Measurements from ENCODE around the gene HTR6. TPM values are rescaled to one million over a fixed set of nuclear protein-coding genes. Genes with fewer than 3 reads are reported as not detected.

HTR6 gene
- total RNA-seq, 1 experiment from 2014 or later = not detected

DNA sequence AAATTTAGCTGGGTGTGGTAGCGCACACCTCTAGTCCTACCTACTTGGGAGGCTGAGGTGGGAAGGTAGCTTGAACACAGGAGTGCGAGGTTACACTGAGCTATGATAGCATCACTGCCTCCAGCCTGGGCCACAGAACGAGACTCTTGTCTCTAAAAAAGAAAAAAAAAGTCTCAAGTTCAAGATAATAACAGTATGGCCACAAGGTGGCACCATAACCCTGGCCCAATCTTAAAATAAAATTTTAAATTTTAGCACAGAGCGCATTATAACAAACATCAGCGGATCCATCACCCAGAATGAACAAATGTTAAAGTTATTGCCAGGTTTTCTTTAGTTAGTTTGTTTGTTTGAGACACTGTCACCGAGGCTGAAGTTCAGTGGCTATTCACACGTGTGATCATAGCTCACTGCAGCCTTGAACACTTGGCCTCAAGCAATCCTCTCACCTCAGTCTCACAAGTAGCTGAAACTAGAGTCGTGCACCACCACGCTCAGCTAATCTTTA lies 2.9 kb upstream of the HTR6 start:
- Mint-ChIP-seq H3K27ac (ENCODE audit: unreplicated experiment) (no peak overlapping the region), H3K4me3 (ENCODE audit: low read depth, unreplicated experiment) (no peak overlapping the region), H3K4me1 (ENCODE audit: low read depth, unreplicated experiment) (peaks cover 8% of the 10 kb centered on the region), H3K27me3 (ENCODE audit: unreplicated experiment) (peaks cover 40% of the 10 kb centered on the region), H3K36me3 (ENCODE audit: insufficient read depth, unreplicated experiment) (peaks cover 11% of the 10 kb centered on the region), H3K9me3 (ENCODE audit: low read depth, unreplicated experiment) (no peaks in the 10 kb centered on the region)
- DNase-seq = no peak
- intact Hi-C loops (cut with micrococcal nuclease; ENCODE audit: unreplicated experiment) = no loop called here
- BruUV-seq (replicated peaks) = no TSS peak
- TF ChIP-seq, protein P1, sequence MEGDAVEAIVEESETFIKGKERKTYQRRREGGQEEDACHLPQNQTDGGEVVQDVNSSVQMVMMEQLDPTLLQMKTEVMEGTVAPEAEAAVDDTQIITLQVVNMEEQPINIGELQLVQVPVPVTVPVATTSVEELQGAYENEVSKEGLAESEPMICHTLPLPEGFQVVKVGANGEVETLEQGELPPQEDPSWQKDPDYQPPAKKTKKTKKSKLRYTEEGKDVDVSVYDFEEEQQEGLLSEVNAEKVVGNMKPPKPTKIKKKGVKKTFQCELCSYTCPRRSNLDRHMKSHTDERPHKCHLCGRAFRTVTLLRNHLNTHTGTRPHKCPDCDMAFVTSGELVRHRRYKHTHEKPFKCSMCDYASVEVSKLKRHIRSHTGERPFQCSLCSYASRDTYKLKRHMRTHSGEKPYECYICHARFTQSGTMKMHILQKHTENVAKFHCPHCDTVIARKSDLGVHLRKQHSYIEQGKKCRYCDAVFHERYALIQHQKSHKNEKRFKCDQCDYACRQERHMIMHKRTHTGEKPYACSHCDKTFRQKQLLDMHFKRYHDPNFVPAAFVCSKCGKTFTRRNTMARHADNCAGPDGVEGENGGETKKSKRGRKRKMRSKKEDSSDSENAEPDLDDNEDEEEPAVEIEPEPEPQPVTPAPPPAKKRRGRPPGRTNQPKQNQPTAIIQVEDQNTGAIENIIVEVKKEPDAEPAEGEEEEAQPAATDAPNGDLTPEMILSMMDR (IDR thresholded peaks at IDR 0.05; ENCODE audit: unreplicated experiment) = peak; percentile 55
- CTCF ChIA-PET = interaction anchor here (0.8 to 2.6 kb wide), 3 partner anchors 21 to 153 kb away, joined by 3 to 10 read pairs (median 3); partner anchors contain the start of gene RNF186

DNA sequence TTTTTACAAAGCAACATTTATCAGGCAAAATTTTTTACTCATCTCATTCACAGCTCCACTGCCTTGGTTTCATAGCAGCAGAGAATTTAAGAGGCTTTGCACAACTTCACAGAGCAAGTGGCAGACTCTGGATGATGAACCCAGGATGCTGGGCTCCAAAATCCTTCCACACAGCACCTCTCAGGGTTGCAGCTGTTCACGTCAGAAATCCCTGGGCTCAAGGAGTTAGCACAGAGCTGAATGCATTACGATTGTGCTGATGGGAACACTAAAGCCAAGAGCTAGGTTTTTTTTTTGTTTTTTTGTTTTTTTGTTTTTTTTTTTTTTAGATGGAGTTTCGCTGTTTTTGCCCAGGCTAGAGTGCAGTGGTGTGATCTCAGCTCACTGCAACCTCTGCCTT lies 2.4 kb upstream of the HTR6 start:
- BruUV-seq (replicated peaks) = no TSS peak
- TF ChIP-seq, protein P1 (IDR thresholded peaks at IDR 0.05; ENCODE audit: unreplicated experiment) = no peak
- H3K27me3 Mint-ChIP-seq (ENCODE audit: unreplicated experiment) = peaks cover 45% of the 10 kb centered on the region
- DNase-seq = no peak
- peaks cover 6% of the 10 kb centered on the region for H3K36me3 Mint-ChIP-seq (ENCODE audit: insufficient read depth, unreplicated experiment)
- CTCF ChIA-PET = interaction anchor here (0.7 to 2.6 kb wide), 5 partner anchors 8 to 290 kb away, joined by 3 to 10 read pairs (median 3); partner anchors contain the start of gene RNF186
- H3K4me3 Mint-ChIP-seq (ENCODE audit: low read depth, unreplicated experiment) = no peak overlapping the region
- no peak overlapping the region for H3K27ac Mint-ChIP-seq (ENCODE audit: unreplicated experiment)
- no peaks in the 10 kb centered on the region for H3K9me3 Mint-ChIP-seq (ENCODE audit: low read depth, unreplicated experiment)
- intact Hi-C loops (cut with micrococcal nuclease; ENCODE audit: unreplicated experiment) = no loop called here
- H3K4me1 Mint-ChIP-seq (ENCODE audit: low read depth, unreplicated experiment) = peaks cover 8% of the 10 kb centered on the region

DNA sequence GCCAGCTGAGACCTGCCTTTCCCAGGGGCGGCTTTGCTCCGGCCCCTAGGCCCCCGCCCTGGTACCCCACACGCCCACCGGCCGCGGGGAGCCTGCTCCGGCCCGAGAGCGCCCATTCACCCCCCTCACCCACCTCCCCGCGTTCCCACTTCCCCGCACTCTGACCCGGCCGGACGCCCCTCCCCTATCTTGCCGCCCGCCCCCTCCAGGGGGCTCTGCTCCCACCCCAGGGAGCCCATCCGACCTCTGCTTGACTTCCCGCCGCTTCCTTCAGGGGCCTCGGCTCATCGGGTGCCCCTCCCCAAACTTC lies 466 bp downstream of the HTR6 start:
- Mint-ChIP-seq H3K9me3 (ENCODE audit: low read depth, unreplicated experiment) (no peaks in the 10 kb centered on the region), H3K36me3 (ENCODE audit: insufficient read depth, unreplicated experiment) (no peaks in the 10 kb centered on the region), H3K4me3 (ENCODE audit: low read depth, unreplicated experiment) (peak overlapping the region; percentile 54), H3K4me1 (ENCODE audit: low read depth, unreplicated experiment) (no peaks in the 10 kb centered on the region), H3K27me3 (ENCODE audit: unreplicated experiment) (peaks cover 73% of the 10 kb centered on the region), H3K27ac (ENCODE audit: unreplicated experiment) (no peak overlapping the region)
- intact Hi-C loops (cut with micrococcal nuclease; ENCODE audit: unreplicated experiment) = no loop called here
- BruUV-seq (replicated peaks) = no TSS peak
- CTCF ChIA-PET = no interaction called here
- TF ChIP-seq, protein P1 (IDR thresholded peaks at IDR 0.05; ENCODE audit: unreplicated experiment) = no peak
- no peak for DNase-seq

DNA sequence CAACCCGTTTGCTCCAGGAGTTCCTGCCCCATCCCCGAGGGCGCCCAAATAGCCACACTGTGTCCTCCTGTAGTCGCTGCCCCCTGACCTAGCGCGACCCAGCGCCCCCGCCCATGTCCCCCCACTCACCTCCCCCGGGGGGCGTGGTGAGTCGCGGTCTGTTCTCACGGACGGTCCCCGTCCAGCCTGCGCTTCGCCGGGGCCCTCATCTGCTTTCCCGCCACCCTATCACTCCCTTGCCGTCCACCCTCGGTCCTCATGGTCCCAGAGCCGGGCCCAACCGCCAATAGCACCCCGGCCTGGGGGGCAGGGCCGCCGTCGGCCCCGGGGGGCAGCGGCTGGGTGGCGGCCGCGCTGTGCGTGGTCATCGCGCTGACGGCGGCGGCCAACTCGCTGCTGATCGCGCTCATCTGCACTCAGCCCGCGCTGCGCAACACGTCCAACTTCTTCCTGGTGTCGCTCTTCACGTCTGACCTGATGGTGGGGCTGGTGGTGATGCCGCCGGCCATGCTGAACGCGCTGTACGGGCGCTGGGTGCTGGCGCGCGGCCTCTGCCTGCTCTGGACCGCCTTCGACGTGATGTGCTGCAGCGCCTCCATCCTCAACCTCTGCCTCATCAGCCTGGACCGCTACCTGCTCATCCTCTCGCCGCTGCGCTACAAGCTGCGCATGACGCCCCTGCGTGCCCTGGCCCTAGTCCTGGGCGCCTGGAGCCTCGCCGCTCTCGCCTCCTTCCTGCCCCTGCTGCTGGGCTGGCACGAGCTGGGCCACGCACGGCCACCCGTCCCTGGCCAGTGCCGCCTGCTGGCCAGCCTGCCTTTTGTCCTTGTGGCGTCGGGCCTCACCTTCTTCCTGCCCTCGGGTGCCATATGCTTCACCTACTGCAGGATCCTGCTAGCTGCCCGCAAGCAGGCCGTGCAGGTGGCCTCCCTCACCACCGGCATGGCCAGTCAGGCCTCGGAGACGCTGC lies 1.1 kb downstream of the HTR6 start:
- peaks cover 80% of the 10 kb centered on the region for H3K27me3 Mint-ChIP-seq (ENCODE audit: unreplicated experiment)
- H3K4me1 Mint-ChIP-seq (ENCODE audit: low read depth, unreplicated experiment) = no peaks in the 10 kb centered on the region
- no peak overlapping the region for H3K27ac Mint-ChIP-seq (ENCODE audit: unreplicated experiment)
- intact Hi-C loops (cut with micrococcal nuclease; ENCODE audit: unreplicated experiment) = no loop called here
- H3K4me3 Mint-ChIP-seq (ENCODE audit: low read depth, unreplicated experiment) = peak overlapping the region; percentile 54
- TF ChIP-seq, protein P1 (IDR thresholded peaks at IDR 0.05; ENCODE audit: unreplicated experiment) = no peak
- H3K9me3 Mint-ChIP-seq (ENCODE audit: low read depth, unreplicated experiment) = no peaks in the 10 kb centered on the region
- no peaks in the 10 kb centered on the region for H3K36me3 Mint-ChIP-seq (ENCODE audit: insufficient read depth, unreplicated experiment)
- BruUV-seq (replicated peaks) = no TSS peak
- CTCF ChIA-PET = no interaction called here
- no peak for DNase-seq
